Retinal pigment epithelial cell (primary cell): ENCODE measurements around the gene GCK.

Experiments used
- DNase-seq: peaks from one replicate; pipeline ENCODE4 v3.0.0-alpha.2; 2010; ENCODE audit warnings: low read depth
- H3K4me3 ChIP-seq: 2 replicates; pipeline ENCODE4 v1.5.1; 2011; ENCODE audit warnings: mild to moderate bottlenecking, low read length, control low read depth, moderate library complexity
- TF ChIP-seq, protein P1 (sequence below): conservative IDR thresholded peaks from 2 replicates; pipeline ENCODE4 v1.5.1; 2011; ENCODE audit warnings: low read depth, low read length, control low read depth, inconsistent platforms

Gene GCK

DNA sequence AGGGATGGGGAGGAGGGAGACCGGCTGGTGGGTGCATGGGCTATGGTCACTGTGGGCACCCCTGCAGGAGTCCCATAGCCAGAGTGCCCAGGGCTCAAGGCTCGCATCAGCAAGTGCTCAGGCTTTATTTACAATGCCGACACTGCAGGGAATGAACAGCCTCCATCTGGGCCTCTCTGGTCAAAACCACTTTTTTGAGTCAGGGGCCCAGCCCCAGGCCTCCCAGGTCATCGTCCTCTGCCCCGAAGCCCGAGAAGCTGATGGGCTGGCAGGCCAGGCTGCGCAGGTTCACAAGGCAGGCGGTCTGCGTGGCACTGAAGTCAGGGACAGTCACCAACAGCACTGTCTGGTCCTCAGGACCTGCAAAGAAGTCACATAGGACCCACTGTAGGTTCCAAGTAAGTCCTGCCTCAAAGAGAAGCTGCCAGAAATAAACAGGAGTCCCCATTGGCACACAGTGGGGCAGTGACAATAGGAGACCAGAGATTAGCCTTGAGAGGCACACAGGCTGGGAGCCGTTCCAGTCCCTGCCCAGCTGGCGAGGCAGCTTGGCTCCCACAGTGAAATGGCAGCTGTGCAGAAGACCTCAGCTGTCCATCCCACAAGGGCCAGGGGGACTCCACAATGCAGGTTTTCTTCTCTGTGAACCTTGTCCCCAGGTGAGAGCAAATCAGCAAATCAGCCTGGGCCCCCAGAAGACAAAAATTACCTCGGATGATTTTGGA is 74.5 kb downstream of the GCK start:
- DNase-seq = no peak
- TF ChIP-seq, protein P1, sequence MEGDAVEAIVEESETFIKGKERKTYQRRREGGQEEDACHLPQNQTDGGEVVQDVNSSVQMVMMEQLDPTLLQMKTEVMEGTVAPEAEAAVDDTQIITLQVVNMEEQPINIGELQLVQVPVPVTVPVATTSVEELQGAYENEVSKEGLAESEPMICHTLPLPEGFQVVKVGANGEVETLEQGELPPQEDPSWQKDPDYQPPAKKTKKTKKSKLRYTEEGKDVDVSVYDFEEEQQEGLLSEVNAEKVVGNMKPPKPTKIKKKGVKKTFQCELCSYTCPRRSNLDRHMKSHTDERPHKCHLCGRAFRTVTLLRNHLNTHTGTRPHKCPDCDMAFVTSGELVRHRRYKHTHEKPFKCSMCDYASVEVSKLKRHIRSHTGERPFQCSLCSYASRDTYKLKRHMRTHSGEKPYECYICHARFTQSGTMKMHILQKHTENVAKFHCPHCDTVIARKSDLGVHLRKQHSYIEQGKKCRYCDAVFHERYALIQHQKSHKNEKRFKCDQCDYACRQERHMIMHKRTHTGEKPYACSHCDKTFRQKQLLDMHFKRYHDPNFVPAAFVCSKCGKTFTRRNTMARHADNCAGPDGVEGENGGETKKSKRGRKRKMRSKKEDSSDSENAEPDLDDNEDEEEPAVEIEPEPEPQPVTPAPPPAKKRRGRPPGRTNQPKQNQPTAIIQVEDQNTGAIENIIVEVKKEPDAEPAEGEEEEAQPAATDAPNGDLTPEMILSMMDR = no peak
- no peak overlapping the region for H3K4me3 ChIP-seq

DNA sequence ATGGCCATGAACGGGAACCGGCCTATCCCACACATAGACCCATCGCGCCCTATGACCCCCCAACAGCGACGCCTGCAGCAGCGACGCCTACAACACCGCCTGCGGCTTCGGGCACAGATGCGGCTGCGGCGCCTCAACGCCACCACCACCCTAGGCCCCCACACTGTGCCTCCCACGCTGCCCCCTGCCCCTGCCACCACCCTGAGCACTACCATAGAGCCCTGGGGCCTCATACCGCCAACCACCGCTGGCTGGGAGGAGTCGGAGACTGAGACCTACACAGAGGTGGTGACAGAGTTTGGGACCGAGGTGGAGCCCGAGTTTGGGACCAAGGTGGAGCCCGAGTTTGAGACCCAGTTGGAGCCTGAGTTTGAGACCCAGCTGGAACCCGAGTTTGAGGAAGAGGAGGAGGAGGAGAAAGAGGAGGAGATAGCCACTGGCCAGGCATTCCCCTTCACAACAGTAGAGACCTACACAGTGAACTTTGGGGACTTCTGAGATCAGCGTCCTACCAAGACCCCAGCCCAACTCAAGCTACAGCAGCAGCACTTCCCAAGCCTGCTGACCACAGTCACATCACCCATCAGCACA is 75.4 kb downstream of the GCK start:
- H3K4me3 ChIP-seq = no peak overlapping the region
- DNase-seq = no peak
- TF ChIP-seq, protein P1 = no peak

DNA sequence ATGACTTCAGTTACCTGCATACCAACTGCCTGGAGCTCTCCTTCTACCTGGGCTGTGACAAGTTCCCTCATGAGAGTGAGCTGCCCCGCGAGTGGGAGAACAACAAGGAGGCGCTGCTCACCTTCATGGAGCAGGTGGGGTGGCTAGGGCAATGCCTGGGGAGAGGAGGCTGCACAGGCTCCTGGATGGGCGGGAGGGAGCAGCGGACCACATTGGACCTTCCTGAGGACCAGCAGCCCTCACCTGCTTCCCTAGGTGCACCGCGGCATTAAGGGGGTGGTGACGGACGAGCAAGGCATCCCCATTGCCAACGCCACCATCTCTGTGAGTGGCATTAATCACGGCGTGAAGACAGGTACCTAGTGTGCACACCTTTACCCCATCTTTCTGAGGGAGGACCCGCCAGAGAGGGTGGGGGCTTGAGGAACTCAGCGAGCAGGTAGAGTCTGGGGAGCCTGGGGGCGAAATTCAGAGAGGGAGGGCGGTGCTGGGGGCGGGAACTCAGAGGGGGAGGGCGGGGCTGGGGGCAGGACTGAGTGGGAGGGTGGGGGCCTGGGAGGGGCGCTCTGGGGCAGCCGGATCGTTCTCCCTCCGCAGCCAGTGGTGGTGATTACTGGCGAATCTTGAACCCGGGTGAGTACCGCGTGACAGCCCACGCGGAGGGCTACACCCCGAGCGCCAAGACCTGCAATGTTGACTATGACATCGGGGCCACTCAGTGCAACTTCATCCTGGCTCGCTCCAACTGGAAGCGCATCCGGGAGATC is 76.1 kb downstream of the GCK start:
- TF ChIP-seq, protein P1 = no peak
- DNase-seq = no peak

DNA sequence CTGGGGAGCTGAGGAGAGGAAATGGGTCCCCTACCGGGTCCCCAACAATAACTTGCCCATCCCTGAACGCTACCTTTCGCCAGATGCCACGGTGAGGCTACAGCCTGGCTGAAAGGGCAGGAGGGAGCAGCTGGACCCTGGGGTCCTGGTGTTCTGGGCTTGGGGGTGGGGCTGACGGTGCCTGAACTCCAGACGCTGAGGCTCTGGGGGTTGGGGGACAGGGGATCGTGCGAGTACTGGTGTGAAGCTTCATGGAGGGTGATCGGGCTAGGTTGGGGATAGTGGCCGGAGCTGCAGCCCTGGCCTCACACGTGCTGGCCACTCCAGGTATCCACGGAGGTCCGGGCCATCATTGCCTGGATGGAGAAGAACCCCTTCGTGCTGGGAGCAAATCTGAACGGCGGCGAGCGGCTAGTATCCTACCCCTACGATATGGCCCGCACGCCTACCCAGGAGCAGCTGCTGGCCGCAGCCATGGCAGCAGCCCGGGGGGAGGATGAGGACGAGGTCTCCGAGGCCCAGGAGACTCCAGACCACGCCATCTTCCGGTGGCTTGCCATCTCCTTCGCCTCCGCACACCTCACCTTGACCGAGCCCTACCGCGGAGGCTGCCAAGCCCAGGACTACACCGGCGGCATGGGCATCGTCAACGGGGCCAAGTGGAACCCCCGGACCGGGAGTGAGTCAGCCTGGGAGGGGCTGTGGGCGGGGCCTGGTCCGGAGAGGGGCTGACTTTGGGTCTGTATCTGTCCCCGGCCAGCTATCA is 76.8 kb downstream of the GCK start:
- no peak for DNase-seq
- H3K4me3 ChIP-seq = no peak overlapping the region
- TF ChIP-seq, protein P1 = no peak

More for the DNA sequence above, 76.1 kb downstream of the GCK start:
- H3K4me3 ChIP-seq = no peak overlapping the region

DNA sequence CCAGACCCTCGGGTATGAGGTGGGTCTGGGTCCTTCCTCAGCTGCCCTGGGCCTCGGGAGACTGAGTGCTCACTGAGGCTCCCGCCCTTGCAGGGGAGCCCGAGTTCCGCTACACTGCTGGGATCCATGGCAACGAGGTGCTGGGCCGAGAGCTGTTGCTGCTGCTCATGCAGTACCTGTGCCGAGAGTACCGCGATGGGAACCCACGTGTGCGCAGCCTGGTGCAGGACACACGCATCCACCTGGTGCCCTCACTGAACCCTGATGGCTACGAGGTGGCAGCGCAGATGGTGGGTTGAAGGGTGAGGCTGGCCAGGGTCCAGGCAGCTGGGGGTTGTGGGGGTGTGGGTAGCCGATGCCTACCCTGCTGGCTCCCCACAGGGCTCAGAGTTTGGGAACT is 77.5 kb downstream of the GCK start:
- TF ChIP-seq, protein P1 = no peak
- no peak overlapping the region for H3K4me3 ChIP-seq
- no peak for DNase-seq

DNA sequence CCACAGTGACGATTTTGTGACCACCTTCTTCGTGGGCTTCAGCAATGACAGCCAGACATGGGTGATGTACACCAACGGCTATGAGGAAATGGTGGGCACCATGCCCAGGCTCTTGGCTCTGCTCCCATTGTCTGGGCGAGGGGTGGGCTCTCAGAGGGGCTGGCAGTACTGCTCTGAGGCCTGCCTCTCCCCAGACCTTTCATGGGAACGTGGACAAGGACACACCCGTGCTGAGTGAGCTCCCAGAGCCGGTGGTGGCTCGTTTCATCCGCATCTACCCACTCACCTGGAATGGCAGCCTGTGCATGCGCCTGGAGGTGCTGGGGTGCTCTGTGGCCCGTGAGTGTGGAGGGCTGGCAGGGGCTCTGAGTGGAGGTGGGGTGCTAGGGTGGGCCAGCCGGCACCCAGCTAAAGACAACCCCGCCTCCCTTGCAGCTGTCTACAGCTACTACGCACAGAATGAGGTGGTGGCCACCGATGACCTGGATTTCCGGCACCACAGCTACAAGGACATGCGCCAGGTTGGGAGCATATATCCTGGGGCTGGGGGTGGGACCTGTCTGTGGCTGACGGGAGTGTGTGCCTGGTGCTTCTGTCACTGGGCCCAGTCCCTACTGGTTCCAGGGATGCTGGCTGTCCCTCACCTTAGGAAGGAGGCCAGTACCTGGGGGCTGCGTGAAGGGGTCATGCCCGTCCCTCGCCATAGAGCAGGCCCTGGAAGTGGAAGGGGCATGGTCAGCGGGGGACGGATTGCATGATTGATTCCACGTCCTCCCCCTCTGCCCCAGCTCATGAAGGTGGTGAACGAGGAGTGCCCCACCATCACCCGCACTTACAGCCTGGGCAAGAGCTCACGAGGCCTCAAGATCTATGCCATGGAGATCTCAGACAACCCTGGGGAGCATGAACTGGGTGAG is 78.3 kb downstream of the GCK start:
- TF ChIP-seq, protein P1 = no peak
- no peak for DNase-seq
- H3K4me3 ChIP-seq = no peak overlapping the region
